ENCODE measurements around the gene MKNK1. TPM values are rescaled to one million over a fixed set of nuclear protein-coding genes. Genes with fewer than 3 reads are reported as not detected.

The MKNK1 gene
- total and polyA plus RNA-seq, 2 donors (not counting 1 experiment from before 2014, with no cell fraction given): 51.0 to 73.0 TPM

DNA sequence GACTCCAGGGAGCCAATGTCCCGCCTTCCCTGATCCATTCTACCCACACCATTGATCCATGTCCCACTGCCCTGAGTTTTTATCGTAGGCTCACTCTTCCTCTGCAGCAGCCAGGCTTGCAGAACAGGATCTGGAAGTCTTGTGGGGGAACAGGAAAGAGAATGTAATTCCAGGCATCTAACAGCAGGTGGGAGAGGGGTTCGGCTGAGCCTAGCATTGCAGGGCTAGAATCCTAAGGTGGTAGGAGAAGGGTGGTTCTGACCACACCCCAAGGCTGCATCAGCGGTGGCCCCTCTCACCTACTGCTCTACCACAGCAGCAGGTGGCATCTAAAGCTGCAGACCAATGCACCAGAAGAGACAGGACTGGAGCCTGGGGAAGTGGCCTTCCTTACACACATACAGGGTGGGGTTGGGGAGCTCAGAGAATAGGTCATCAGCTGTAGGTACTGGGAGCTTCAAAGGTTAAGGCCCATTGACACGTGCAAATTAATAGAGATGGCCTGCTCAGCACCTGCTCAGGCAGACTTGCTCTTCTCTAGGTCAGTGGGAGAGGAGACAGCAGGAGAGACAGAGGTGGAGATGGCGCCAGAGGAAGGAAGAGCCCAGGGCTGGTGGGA is 73.2 kb downstream of the MKNK1 start:
- Mint-ChIP-seq H3K4me1 (peaks cover 3% of the 10 kb centered on the region), H3K27ac (no peak overlapping the region), H3K27me3 (peaks cover 63% of the 10 kb centered on the region), H3K4me3 (no peak overlapping the region), H3K9me3 (ENCODE audit: insufficient read depth) (no peaks in the 10 kb centered on the region)
- POLR2A ChIA-PET: no interaction called here
- ATAC-seq (ENCODE audit: low read depth): no peak
- no peak overlapping the region for H2AFZ ChIP-seq (ENCODE audit: insufficient read depth, low read depth, low read length, poor library complexity, severe bottlenecking)
- no peak for TF ChIP-seq CTCF (IDR thresholded peaks at IDR 0.05)
- no peak for TF ChIP-seq EZH2 (IDR thresholded peaks at IDR 0.05; ENCODE audit: borderline replicate concordance, insufficient read depth, low read depth, low read length, poor library complexity, severe bottlenecking)
- no peak overlapping the region for H3K9ac ChIP-seq (ENCODE audit: low read length)
- H3K4me1 ChIP-seq (ENCODE audit: control insufficient read depth in 2 of 2, insufficient read depth in 2 of 2, low read length in 2 of 2): peaks cover 0 to 6% of the 10 kb centered on the region in 2 donors
- DNase-seq: no peak
- no peak overlapping the region for H3K4me3 ChIP-seq (ENCODE audit: control extremely low read depth in 1 of 5, extremely low read depth in 1 of 5, insufficient read depth in 1 of 5, low read depth in 2 of 5, low read length in 4 of 5)
- no peaks in the 10 kb centered on the region for H3K36me3 ChIP-seq (replicated peaks in 1 of 2; ENCODE audit: control extremely low read depth in 1 of 2, control insufficient read depth in 1 of 2, extremely low read depth in 1 of 2, insufficient read depth in 2 of 2, low read length in 1 of 2)
- H4K20me1 ChIP-seq (ENCODE audit: control insufficient read depth, insufficient read depth, low read length, poor library complexity, severe bottlenecking): no peaks in the 10 kb centered on the region
- no peak overlapping the region for H3K27ac ChIP-seq (ENCODE audit: low read length in 2 of 2)
- peaks cover 0 to 51% (median 17%) of the 10 kb centered on the region in 4 experiments for H3K27me3 ChIP-seq (replicated peaks in 1 of 4; ENCODE audit: control extremely low read depth in 1 of 4, control insufficient read depth in 3 of 4, insufficient read depth in 4 of 4, low read length in 3 of 4)
- intact Hi-C loops (cut with micrococcal nuclease): no loop called here
- H3K9me3 ChIP-seq (ENCODE audit: control extremely low read depth in 1 of 3, control insufficient read depth in 2 of 3, insufficient read depth in 1 of 3, low read length in 2 of 3): no peaks in the 10 kb centered on the region
- CTCF ChIA-PET: interaction anchor here (1.2 to 8.2 kb wide), 3 partner anchors 53 to 195 kb away, joined by 4 to 122 read pairs (median 24); no protein-coding TSS in a partner anchor
- WGBS (ENCODE audit: insufficient coverage): 74% methylated on average over 3 of the region's 6 CpGs
- no peaks in the 10 kb centered on the region for H3K79me2 ChIP-seq (ENCODE audit: control insufficient read depth, insufficient read depth, low read length)
- H3K4me2 ChIP-seq (replicated peaks; ENCODE audit: low read depth, low read length, poor library complexity, severe bottlenecking): no peak overlapping the region

DNA sequence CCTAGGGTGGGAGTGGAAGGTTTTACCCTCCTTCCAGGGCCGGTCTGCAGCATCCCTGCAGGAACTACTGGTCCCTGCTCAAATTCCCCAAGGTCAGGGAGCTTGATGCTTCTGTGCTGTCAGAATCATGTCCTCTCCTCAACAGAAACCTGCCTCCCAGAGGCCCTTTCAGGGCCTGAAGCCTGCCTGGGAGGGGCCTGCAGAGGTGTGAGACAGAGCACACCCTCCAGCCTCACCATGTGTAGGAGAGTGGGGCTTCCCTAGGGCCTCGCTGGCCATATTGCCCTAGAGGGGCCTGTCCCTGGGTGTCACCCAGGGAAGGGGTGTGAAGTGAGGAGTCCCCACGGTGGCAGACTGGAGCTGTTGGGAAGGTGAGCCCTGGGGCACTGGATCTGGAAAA is 73.8 kb downstream of the MKNK1 start:
- ATAC-seq (ENCODE audit: low read depth) (no peak), DNase-seq (no peak)
- H3K27ac ChIP-seq (ENCODE audit: low read length in 2 of 2): no peak overlapping the region
- H3K9me3 ChIP-seq (ENCODE audit: control extremely low read depth in 1 of 3, control insufficient read depth in 2 of 3, insufficient read depth in 1 of 3, low read length in 2 of 3): no peaks in the 10 kb centered on the region
- TF ChIP-seq CTCF (IDR thresholded peaks at IDR 0.05) (no peak), EZH2 (IDR thresholded peaks at IDR 0.05; ENCODE audit: borderline replicate concordance, insufficient read depth, low read depth, low read length, poor library complexity, severe bottlenecking) (no peak)
- no peak overlapping the region for H2AFZ ChIP-seq (ENCODE audit: insufficient read depth, low read depth, low read length, poor library complexity, severe bottlenecking)
- no CpG with 5 or more reads among the region's 3 CpGs for WGBS (ENCODE audit: insufficient coverage)
- H3K9me3 Mint-ChIP-seq (ENCODE audit: insufficient read depth): no peaks in the 10 kb centered on the region
- H3K4me1 ChIP-seq (ENCODE audit: control insufficient read depth in 2 of 2, insufficient read depth in 2 of 2, low read length in 2 of 2): peaks cover 0 to 6% of the 10 kb centered on the region in 2 donors
- H3K36me3 ChIP-seq (replicated peaks in 1 of 2; ENCODE audit: control extremely low read depth in 1 of 2, control insufficient read depth in 1 of 2, extremely low read depth in 1 of 2, insufficient read depth in 2 of 2, low read length in 1 of 2): no peaks in the 10 kb centered on the region
- H3K4me2 ChIP-seq (replicated peaks; ENCODE audit: low read depth, low read length, poor library complexity, severe bottlenecking): no peak overlapping the region
- CTCF ChIA-PET: interaction anchor here (1.1 to 8.2 kb wide), 5 partner anchors 52 to 195 kb away, joined by 3 to 122 read pairs (median 4); no protein-coding TSS in a partner anchor
- no peak overlapping the region for H3K4me3 ChIP-seq (ENCODE audit: control extremely low read depth in 1 of 5, extremely low read depth in 1 of 5, insufficient read depth in 1 of 5, low read depth in 2 of 5, low read length in 4 of 5)
- intact Hi-C loops (cut with micrococcal nuclease): no loop called here
- H3K27me3 ChIP-seq (replicated peaks in 1 of 4; ENCODE audit: control extremely low read depth in 1 of 4, control insufficient read depth in 3 of 4, insufficient read depth in 4 of 4, low read length in 3 of 4): peaks cover 0 to 53% (median 17%) of the 10 kb centered on the region in 4 experiments
- H3K79me2 ChIP-seq (ENCODE audit: control insufficient read depth, insufficient read depth, low read length): no peaks in the 10 kb centered on the region
- POLR2A ChIA-PET: no interaction called here
- no peaks in the 10 kb centered on the region for H4K20me1 ChIP-seq (ENCODE audit: control insufficient read depth, insufficient read depth, low read length, poor library complexity, severe bottlenecking)
- no peak overlapping the region for H3K4me3 Mint-ChIP-seq
- no peak overlapping the region for H3K9ac ChIP-seq (ENCODE audit: low read length)
- peaks cover 3% of the 10 kb centered on the region for H3K4me1 Mint-ChIP-seq
- H3K27ac Mint-ChIP-seq: no peak overlapping the region
- H3K27me3 Mint-ChIP-seq: peaks cover 66% of the 10 kb centered on the region
